ENCODE data around the gene HOXB5.

DNA sequence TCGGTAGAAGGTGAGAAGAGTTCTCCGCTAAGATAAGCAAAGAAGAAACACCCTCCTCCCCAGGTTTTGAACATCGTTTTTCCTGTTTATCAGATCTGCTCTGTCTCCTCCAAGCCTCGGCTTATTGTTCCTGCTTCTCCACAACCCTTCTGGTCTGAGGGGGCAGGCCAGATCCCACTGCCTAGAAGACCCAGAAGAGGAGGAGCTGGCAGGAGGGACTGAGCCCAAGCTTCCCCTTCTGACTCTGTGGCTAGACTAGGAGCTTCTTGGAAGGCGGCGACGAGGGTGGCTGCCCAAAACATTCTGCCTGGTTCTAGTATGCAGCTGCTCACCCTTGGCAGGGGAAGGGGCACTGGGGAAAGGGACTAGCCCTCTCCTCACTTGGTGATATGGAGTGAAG, 5.2 kb upstream of the HOXB5 start:
- TF ChIP-seq, protein P1, sequence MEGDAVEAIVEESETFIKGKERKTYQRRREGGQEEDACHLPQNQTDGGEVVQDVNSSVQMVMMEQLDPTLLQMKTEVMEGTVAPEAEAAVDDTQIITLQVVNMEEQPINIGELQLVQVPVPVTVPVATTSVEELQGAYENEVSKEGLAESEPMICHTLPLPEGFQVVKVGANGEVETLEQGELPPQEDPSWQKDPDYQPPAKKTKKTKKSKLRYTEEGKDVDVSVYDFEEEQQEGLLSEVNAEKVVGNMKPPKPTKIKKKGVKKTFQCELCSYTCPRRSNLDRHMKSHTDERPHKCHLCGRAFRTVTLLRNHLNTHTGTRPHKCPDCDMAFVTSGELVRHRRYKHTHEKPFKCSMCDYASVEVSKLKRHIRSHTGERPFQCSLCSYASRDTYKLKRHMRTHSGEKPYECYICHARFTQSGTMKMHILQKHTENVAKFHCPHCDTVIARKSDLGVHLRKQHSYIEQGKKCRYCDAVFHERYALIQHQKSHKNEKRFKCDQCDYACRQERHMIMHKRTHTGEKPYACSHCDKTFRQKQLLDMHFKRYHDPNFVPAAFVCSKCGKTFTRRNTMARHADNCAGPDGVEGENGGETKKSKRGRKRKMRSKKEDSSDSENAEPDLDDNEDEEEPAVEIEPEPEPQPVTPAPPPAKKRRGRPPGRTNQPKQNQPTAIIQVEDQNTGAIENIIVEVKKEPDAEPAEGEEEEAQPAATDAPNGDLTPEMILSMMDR (IDR thresholded peaks at IDR 0.05; ENCODE audit: poor library complexity): no peak
- no peak for TF ChIP-seq EZH2 (IDR thresholded peaks at IDR 0.05; ENCODE audit: borderline replicate concordance)
